ENCODE data around the gene GASK1A. TPM values are rescaled to one million over a fixed set of nuclear protein-coding genes. Genes with fewer than 3 reads are reported as not detected.

The GASK1A gene
- total RNA-seq, 1 experiment from 2014 or later: 1.4 TPM

GRCh38 chr3:43059456-43059855, 80.3 kb downstream of the GASK1A start:
- no peaks in the 10 kb centered on the region for H3K36me3 ChIP-seq (ENCODE audit: insufficient read depth, low read length, poor library complexity, severe bottlenecking)
- intact Hi-C loops (cut with micrococcal nuclease; ENCODE audit: unreplicated experiment): no loop called here
- H3K4me3 ChIP-seq (ENCODE audit: low read depth, low read length, poor library complexity, severe bottlenecking): no peak overlapping the region
- TF ChIP-seq EZH2 (IDR thresholded peaks at IDR 0.05; ENCODE audit: borderline replicate concordance, low read depth, low read length, poor library complexity, severe bottlenecking) (no peak), CTCF (conservative IDR thresholded peaks at IDR 0.05; ENCODE audit: low read depth, low read length) (no peak)
- BruUV-seq (replicated peaks): no TSS peak
- no peak overlapping the region for H3K27ac ChIP-seq (ENCODE audit: low read depth, low read length, poor library complexity, severe bottlenecking)
- no peaks in the 10 kb centered on the region for H3K27me3 ChIP-seq (replicated peaks; ENCODE audit: insufficient read depth, low read depth, low read length, poor library complexity)
- ChIA-PET POLR2A (ENCODE audit: low non-redundant PET) (no interaction called here), CTCF (no interaction called here)
- H3K9me3 ChIP-seq (ENCODE audit: low read depth, low read length, poor library complexity, severe bottlenecking): no peaks in the 10 kb centered on the region
- DNase-seq (ENCODE audit: low spot score): no peak
- H3K4me1 ChIP-seq (ENCODE audit: insufficient read depth, low read length, poor library complexity, severe bottlenecking): no peaks in the 10 kb centered on the region

GRCh38 chr3:43061101-43061895, 82.2 kb downstream of the GASK1A start:
- no peaks in the 10 kb centered on the region for H3K27me3 ChIP-seq (replicated peaks; ENCODE audit: insufficient read depth, low read depth, low read length, poor library complexity)
- no peak overlapping the region for H3K4me3 ChIP-seq (ENCODE audit: low read depth, low read length, poor library complexity, severe bottlenecking)
- TF ChIP-seq EZH2 (IDR thresholded peaks at IDR 0.05; ENCODE audit: borderline replicate concordance, low read depth, low read length, poor library complexity, severe bottlenecking): no peak
- TF ChIP-seq CTCF (conservative IDR thresholded peaks at IDR 0.05; ENCODE audit: low read depth, low read length): no peak
- no peaks in the 10 kb centered on the region for H3K36me3 ChIP-seq (ENCODE audit: insufficient read depth, low read length, poor library complexity, severe bottlenecking)
- H3K27ac ChIP-seq (ENCODE audit: low read depth, low read length, poor library complexity, severe bottlenecking): no peak overlapping the region
- H3K4me1 ChIP-seq (ENCODE audit: insufficient read depth, low read length, poor library complexity, severe bottlenecking): no peaks in the 10 kb centered on the region
- no peak for DNase-seq (ENCODE audit: low spot score)
- intact Hi-C loops (cut with micrococcal nuclease; ENCODE audit: unreplicated experiment): no loop called here
- ChIA-PET CTCF (no interaction called here), POLR2A (ENCODE audit: low non-redundant PET) (no interaction called here)
- no peaks in the 10 kb centered on the region for H3K9me3 ChIP-seq (ENCODE audit: low read depth, low read length, poor library complexity, severe bottlenecking)
- no TSS peak for BruUV-seq (replicated peaks)

GRCh38 chr3:43062040-43062563, 83.0 kb downstream of the GASK1A start:
- ChIA-PET POLR2A (ENCODE audit: low non-redundant PET) (no interaction called here), CTCF (no interaction called here)
- no peak overlapping the region for H3K27ac ChIP-seq (ENCODE audit: low read depth, low read length, poor library complexity, severe bottlenecking)
- no peak for DNase-seq (ENCODE audit: low spot score)
- no peaks in the 10 kb centered on the region for H3K4me1 ChIP-seq (ENCODE audit: insufficient read depth, low read length, poor library complexity, severe bottlenecking)
- no peak overlapping the region for H3K4me3 ChIP-seq (ENCODE audit: low read depth, low read length, poor library complexity, severe bottlenecking)
- no TSS peak for BruUV-seq (replicated peaks)
- H3K36me3 ChIP-seq (ENCODE audit: insufficient read depth, low read length, poor library complexity, severe bottlenecking): no peaks in the 10 kb centered on the region
- no peaks in the 10 kb centered on the region for H3K9me3 ChIP-seq (ENCODE audit: low read depth, low read length, poor library complexity, severe bottlenecking)
- TF ChIP-seq EZH2 (IDR thresholded peaks at IDR 0.05; ENCODE audit: borderline replicate concordance, low read depth, low read length, poor library complexity, severe bottlenecking) (no peak), CTCF (conservative IDR thresholded peaks at IDR 0.05; ENCODE audit: low read depth, low read length) (no peak)
- no peaks in the 10 kb centered on the region for H3K27me3 ChIP-seq (replicated peaks; ENCODE audit: insufficient read depth, low read depth, low read length, poor library complexity)
- intact Hi-C loops (cut with micrococcal nuclease; ENCODE audit: unreplicated experiment): no loop called here

All from A673 (cell line).